CD4-positive, CD25-positive, alpha-beta regulatory T cell (primary cell): ENCODE data around the gene FOXC1. TPM values are rescaled to one million over a fixed set of nuclear protein-coding genes. Genes with fewer than 3 reads are reported as not detected.

Source experiments
- ATAC-seq, 2 donors: fragments of 150-1000 bp; cut with Tn5 transposase; one replicate each; pipeline ENCODE4 v1.10.0; 2021; ENCODE audit warnings: low read depth in 2 of 2, moderate number of reproducible peaks in 2 of 2, moderate library complexity in 1 of 2
- DNase-seq, 3 donors: peaks; one replicate each; pipeline versions ENCODE4 v3.0.0 to v3.0.0-alpha.2; 2012 to 2022; ENCODE audit warnings: mixed read lengths in 1 of 3
- H3K27ac ChIP-seq: one replicate; pipeline ENCODE4 v1.7.0; 2013; ENCODE audit warnings: mild to moderate bottlenecking, low read length; ENCODE audit not compliant: insufficient read depth, poor library complexity, severe bottlenecking
- H3K27me3 ChIP-seq: one replicate; pipeline ENCODE4 v1.7.0; 2013; ENCODE audit warnings: low read length; ENCODE audit not compliant: control insufficient read depth, insufficient read depth
- H3K36me3 ChIP-seq: one replicate; pipeline ENCODE4 v1.7.0; 2013; ENCODE audit warnings: mild to moderate bottlenecking, low read length, moderate library complexity; ENCODE audit not compliant: control insufficient read depth, insufficient read depth
- H3K4me1 ChIP-seq: 2 replicates; pipeline ENCODE4 v1.7.0; 2013; ENCODE audit warnings: mild to moderate bottlenecking, low read length; ENCODE audit not compliant: insufficient read depth, control insufficient read depth, poor library complexity, severe bottlenecking
- H3K4me3 ChIP-seq: one replicate; pipeline ENCODE4 v1.7.0; 2013; ENCODE audit warnings: low read depth, mild to moderate bottlenecking, low read length, moderate library complexity
- H3K9me3 ChIP-seq, 2 experiments: 1 replicate in 1 of 2; 2 replicates in 1 of 2; pipeline ENCODE4 v1.7.0; 2013; ENCODE audit warnings: low read length in 2 of 2, mild to moderate bottlenecking in 1 of 2, moderate library complexity in 1 of 2; ENCODE audit not compliant: control insufficient read depth in 2 of 2
- H3K27ac Mint-ChIP-seq, 3 donors: one replicate each; pipeline ENCODE4 v1.8.0; 2020 to 2022; ENCODE audit warnings: mild to moderate bottlenecking in 3 of 3, mixed read lengths in 3 of 3, moderate library complexity in 2 of 3
- H3K27me3 Mint-ChIP-seq: one replicate; pipeline ENCODE4 v1.8.0; 2022; ENCODE audit warnings: mild to moderate bottlenecking, mixed read lengths
- H3K36me3 Mint-ChIP-seq: one replicate; pipeline ENCODE4 v1.8.0; 2020; ENCODE audit warnings: mixed read lengths
- H3K4me1 Mint-ChIP-seq, 4 donors: one replicate each; pipeline ENCODE4 v1.8.0; 2020 to 2022; ENCODE audit warnings: mixed read lengths in 4 of 4, mild to moderate bottlenecking in 1 of 4
- H3K4me3 Mint-ChIP-seq, 4 donors: one replicate each; pipeline ENCODE4 v1.8.0; 2020 to 2022; ENCODE audit warnings: mild to moderate bottlenecking in 4 of 4, mixed read lengths in 4 of 4, moderate library complexity in 3 of 4
- H3K9me3 Mint-ChIP-seq, 7 donors: one replicate each; pipeline ENCODE4 v1.8.0; 2020 to 2022; ENCODE audit warnings: mixed read lengths in 7 of 7, mild to moderate bottlenecking in 3 of 7, moderate library complexity in 2 of 7
- polyA plus RNA-seq, 4 donors: library from polyadenylated mRNA; unstranded; fragments of 300-500 nt; fragmentation: Illumina TruSeq; gene quantifications; one replicate each; pipeline ENCODE4 v1.2.3, GENCODE V29; 2021
- total RNA-seq: library from RNA; stranded (reverse); gene quantifications from one replicate; pipeline ENCODE4 v1.2.3, GENCODE V29; 2022

Gene FOXC1
- total RNA-seq, result not detected
- not detected for polyA plus RNA-seq

DNA sequence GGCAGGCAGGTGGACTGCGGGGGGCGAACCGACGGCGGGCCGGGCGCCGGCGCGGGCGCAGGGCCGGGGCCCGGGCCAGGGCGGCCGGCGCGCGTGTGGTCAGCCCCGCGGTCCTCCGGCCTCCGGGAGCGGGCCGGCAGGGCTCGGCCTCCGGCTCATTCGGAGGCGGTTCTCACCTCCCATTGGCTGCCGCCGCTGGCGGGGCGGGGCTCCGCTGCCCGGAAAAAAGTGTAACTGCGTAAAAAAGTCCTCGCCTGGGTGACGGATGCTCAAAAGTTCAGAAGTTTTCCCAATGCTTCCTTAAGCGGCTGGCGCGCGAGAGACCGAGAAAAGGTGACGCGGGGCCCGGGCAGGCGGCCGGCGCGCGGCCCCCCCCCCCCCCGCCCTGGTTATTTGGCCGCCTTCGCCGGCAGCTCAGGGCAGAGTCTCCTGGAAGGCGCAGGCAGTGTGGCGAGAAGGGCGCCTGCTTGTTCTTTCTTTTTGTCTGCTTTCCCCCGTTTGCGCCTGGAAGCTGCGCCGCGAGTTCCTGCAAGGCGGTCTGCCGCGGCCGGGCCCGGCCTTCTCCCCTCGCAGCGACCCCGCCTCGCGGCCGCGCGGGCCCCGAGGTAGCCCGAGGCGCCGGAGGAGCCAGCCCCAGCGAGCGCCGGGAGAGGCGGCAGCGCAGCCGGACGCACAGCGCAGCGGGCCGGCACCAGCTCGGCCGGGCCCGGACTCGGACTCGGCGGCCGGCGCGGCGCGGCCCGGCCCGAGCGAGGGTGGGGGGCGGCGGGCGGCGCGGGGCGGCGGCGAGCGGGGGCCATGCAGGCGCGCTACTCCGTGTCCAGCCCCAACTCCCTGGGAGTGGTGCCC is at the start of gene FOXC1:
Gene FOXC1, plus strand, starts transcription at position 268 of the 849 bp plus-strand sequence. Its CDS starts 531 bp downstream, at position 799.
- Histone ChIP-seq H3K9me3 (no peaks in the 10 kb centered on the region), H3K4me3 (no peak within 1 kb of the TSS), H3K36me3 (no peaks in the 10 kb centered on the region), H3K27me3 (peaks cover 23% of the 10 kb centered on the region), H3K4me1 (peaks cover 71% of the 10 kb centered on the region), H3K27ac (no peak within 1 kb of the TSS)
- ATAC-seq, result no peak
- H3K27ac Mint-ChIP-seq, result no peak within 1 kb of the TSS
- H3K36me3 Mint-ChIP-seq, result no peaks in the 10 kb centered on the region
- DNase-seq, result no peak
- peaks cover 66% of the 10 kb centered on the region for H3K27me3 Mint-ChIP-seq
- H3K4me3 Mint-ChIP-seq, result peak within 1 kb of the TSS; percentile 83 to 96 (median 86)
- peaks cover 23 to 63% (median 46%) of the 10 kb centered on the region in 4 donors for H3K4me1 Mint-ChIP-seq
- peaks cover 0 to 9% (median 0%) of the 10 kb centered on the region in 7 donors for H3K9me3 Mint-ChIP-seq

DNA sequence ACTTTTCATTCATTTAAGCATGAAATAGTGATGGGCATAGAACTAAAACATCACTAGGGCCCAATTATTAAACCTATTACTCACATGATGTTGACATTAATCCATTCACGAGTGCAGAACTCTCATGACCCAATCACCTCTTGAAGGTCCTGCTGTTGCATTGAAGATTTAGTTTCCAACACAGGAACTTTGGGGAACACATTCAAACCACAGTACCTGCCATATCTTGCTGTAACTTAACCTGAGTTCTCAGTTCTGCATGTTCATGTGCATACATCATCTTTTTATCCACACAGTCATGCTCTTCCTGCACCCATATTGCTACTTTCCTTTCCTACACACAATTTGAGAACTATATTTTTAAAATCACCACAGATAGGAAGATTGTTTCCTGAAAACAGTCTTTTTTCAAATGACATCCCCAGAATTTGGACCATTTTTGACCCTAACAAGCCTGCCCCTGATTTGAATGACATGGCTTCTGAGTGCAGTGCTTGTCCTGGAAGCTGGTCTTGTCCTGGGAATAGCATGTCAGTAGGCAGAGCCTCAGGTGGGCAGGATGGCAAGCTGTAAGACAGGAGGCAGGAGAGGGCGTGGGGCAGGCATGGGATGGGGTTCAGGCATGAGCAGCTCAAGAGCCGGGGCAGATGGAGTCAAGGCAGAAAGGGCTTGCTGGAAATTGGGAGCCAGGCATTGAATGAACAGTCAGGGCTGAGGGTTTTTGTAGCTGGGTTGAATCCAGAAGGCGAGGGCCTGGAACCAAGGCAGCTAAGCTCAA is 49.2 kb upstream of the FOXC1 start:
- peaks cover 25% of the 10 kb centered on the region for H3K27me3 ChIP-seq
- H3K4me3 Mint-ChIP-seq, result no peak overlapping the region
- H3K4me1 Mint-ChIP-seq, result peaks cover 0 to under 1% (median 0%) of the 10 kb centered on the region in 4 donors
- ATAC-seq (no peak), DNase-seq (no peak)
- H3K9me3 ChIP-seq, result no peaks in the 10 kb centered on the region
- no peaks in the 10 kb centered on the region for H3K4me1 ChIP-seq
- H3K9me3 Mint-ChIP-seq, result peaks cover 0 to 7% (median 1%) of the 10 kb centered on the region in 7 donors
- H3K27me3 Mint-ChIP-seq, result peaks cover 19% of the 10 kb centered on the region
- H3K36me3 ChIP-seq, result no peaks in the 10 kb centered on the region
- no peak overlapping the region for H3K27ac ChIP-seq
- H3K4me3 ChIP-seq, result no peak overlapping the region
- no peak overlapping the region for H3K27ac Mint-ChIP-seq
- H3K36me3 Mint-ChIP-seq, result no peaks in the 10 kb centered on the region

DNA sequence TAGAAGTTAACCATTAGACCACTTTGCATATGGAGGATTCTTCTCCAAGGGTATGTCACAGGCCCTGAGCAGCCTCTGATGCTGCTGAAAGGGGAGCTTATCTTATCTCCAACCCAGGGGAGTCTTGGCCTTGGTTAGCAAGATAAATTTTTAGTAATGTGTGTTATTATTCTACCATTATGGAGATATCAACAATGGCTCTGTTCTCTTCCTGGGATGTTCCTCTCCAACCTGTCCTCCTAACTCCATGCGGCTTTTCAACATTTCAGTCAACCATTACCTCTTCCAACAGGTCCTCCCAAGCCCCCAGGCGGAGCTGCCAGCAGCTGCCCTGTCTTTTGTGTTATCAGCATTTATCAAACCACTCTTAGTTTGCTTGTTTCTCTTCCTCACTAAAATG is 48.4 kb upstream of the FOXC1 start:
- H3K27ac Mint-ChIP-seq, result no peak overlapping the region

DNA sequence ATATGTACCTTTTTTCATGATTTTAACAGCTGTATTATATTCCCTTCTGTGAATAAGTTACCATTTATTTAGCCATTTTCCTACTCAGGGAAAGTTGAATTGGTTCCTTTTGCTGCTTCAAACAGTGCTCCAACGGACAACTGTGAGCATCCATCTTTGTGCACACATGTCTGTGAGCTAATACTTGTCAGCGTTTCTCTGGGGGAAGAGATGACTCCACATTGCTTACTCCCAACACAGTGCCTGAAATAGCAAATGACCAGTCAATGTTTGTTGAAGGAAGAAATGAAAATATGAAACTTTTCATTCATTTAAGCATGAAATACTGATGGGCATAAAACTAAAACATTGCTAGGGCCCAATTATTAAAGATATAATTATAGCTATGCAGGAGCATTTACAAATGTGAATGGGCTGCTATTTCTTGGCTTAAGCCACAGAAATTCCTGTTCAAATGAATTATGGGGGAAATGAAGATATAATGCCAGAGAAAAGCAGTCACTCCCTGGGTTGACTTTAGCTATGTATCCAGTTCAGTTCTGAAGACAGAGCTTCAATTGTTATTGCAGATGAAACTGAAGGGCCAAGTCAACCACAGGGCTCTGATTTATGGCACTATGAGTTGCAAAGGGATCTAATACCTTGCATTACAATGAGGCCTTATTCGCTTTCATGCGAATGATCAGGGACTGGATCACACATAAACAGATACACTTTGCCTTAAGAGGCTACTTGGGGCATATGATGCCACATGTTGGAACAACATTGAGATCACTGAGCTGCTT is 47.4 kb upstream of the FOXC1 start:
- H3K4me3 ChIP-seq, result no peak overlapping the region
- H3K27ac Mint-ChIP-seq, result no peak overlapping the region

More for the DNA sequence above, 48.4 kb upstream of the FOXC1 start:
- DNase-seq, result no peak
- Histone ChIP-seq H3K4me3 (no peak overlapping the region), H3K27me3 (peaks cover 23% of the 10 kb centered on the region), H3K36me3 (no peaks in the 10 kb centered on the region), H3K27ac (no peak overlapping the region), H3K4me1 (no peaks in the 10 kb centered on the region), H3K9me3 (no peaks in the 10 kb centered on the region)
- ATAC-seq, result no peak
- Mint-ChIP-seq H3K4me1 (no peaks in the 10 kb centered on the region), H3K9me3 (peaks cover 0 to 7% (median 2%) of the 10 kb centered on the region in 7 donors), H3K4me3 (no peak overlapping the region), H3K27me3 (peaks cover 19% of the 10 kb centered on the region), H3K36me3 (no peaks in the 10 kb centered on the region)

DNA sequence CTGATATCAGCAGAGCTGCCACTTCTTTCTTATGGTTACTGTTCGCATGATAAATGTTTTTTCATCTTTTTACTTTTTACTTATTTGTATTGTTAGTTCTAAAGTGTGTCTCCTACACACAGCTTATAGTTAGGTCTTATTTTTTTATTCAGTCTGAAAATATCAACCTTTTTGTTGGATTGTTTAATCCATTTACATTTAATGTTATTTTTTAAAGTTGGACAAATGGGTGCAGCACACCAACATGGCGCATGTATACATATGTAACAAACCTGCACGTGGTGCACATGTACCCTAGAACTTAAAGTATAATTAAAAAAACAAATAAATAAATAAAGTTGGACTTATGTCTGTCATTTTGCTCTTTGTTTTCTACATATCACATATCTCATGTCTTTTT is 40.3 kb upstream of the FOXC1 start:
- H3K4me1 ChIP-seq, result no peaks in the 10 kb centered on the region
- H3K4me1 Mint-ChIP-seq, result no peaks in the 10 kb centered on the region
- no peak overlapping the region for H3K4me3 ChIP-seq
- H3K36me3 ChIP-seq, result no peaks in the 10 kb centered on the region
- DNase-seq (no peak), ATAC-seq (no peak)
- H3K27me3 ChIP-seq, result peaks cover 7% of the 10 kb centered on the region
- H3K27ac ChIP-seq, result no peak overlapping the region
- H3K27ac Mint-ChIP-seq, result no peak overlapping the region
- peaks cover 0 to 22% (median 10%) of the 10 kb centered on the region in 7 donors for H3K9me3 Mint-ChIP-seq
- H3K27me3 Mint-ChIP-seq, result peaks cover 24% of the 10 kb centered on the region
- H3K36me3 Mint-ChIP-seq, result no peaks in the 10 kb centered on the region
- no peak overlapping the region for H3K4me3 Mint-ChIP-seq
- peaks cover 20 to 21% of the 10 kb centered on the region in 2 experiments for H3K9me3 ChIP-seq

More for the DNA sequence above, 47.4 kb upstream of the FOXC1 start:
- Histone ChIP-seq H3K27me3 (peaks cover 19% of the 10 kb centered on the region), H3K4me1 (no peaks in the 10 kb centered on the region), H3K9me3 (no peaks in the 10 kb centered on the region), H3K27ac (no peak overlapping the region), H3K36me3 (no peaks in the 10 kb centered on the region)
- no peaks in the 10 kb centered on the region for H3K36me3 Mint-ChIP-seq
- H3K4me3 Mint-ChIP-seq, result no peak overlapping the region
- H3K27me3 Mint-ChIP-seq, result peaks cover 19% of the 10 kb centered on the region
- ATAC-seq (no peak), DNase-seq (no peak)
- H3K9me3 Mint-ChIP-seq, result peaks cover 0 to 7% (median 0%) of the 10 kb centered on the region in 7 donors
- no peaks in the 10 kb centered on the region for H3K4me1 Mint-ChIP-seq

DNA sequence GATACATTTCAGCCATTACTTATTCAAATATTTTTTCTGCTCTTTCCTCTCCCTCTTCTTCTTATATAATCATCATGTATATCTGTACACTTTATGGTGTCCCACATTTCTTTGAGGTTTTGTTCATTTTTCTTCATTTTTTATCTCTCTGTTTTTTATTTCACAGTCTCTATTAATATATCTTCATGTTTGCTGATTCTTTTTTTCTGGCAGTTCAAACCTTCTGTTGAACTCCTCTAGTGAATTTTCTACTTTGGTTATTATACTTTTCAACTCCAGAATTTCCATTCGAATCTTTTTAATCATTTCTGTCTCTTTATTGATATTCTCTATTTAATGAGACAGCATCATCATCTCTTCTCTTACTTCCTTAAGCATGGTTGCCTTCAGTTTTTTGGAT is 38.9 kb upstream of the FOXC1 start:
- peaks cover 16% of the 10 kb centered on the region for H3K27me3 Mint-ChIP-seq
- no peaks in the 10 kb centered on the region for H3K36me3 Mint-ChIP-seq
- Histone ChIP-seq H3K27ac (no peak overlapping the region), H3K4me1 (no peaks in the 10 kb centered on the region), H3K4me3 (no peak overlapping the region), H3K9me3 (peaks cover 20 to 21% of the 10 kb centered on the region in 2 experiments), H3K27me3 (peaks cover 5% of the 10 kb centered on the region), H3K36me3 (no peaks in the 10 kb centered on the region)
- ATAC-seq (no peak), DNase-seq (no peak)
- H3K4me3 Mint-ChIP-seq, result no peak overlapping the region
- peaks cover 4 to 18% (median 10%) of the 10 kb centered on the region in 7 donors for H3K9me3 Mint-ChIP-seq
- H3K4me1 Mint-ChIP-seq, result no peaks in the 10 kb centered on the region
- H3K27ac Mint-ChIP-seq, result no peak overlapping the region

DNA sequence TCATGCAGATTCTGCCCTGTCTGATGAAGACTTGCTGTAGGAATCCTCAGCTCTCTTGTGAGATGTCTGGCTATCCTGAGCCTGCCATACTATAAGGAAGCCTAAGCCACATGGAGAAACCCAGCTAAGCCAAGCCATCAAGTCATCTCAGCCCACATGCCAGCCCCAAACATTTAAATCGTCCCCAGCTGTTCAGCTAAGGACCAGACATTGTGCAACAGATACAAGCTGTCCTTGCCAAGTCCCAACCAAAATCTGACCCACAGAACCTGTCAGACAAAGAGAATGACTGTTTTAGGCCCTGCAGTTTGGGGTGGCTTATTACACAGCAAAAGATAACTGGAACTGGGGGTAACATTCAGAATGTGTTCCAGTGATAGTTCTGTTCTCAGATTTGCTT is 36.8 kb upstream of the FOXC1 start:
- no peaks in the 10 kb centered on the region for H3K4me1 ChIP-seq
- H3K27me3 Mint-ChIP-seq, result peaks cover 16% of the 10 kb centered on the region

More for the DNA sequence above, 36.8 kb upstream of the FOXC1 start:
- H3K27ac ChIP-seq, result no peak overlapping the region
- no peak overlapping the region for H3K4me3 Mint-ChIP-seq
- no peak overlapping the region for H3K4me3 ChIP-seq
- no peaks in the 10 kb centered on the region for H3K36me3 Mint-ChIP-seq
- H3K4me1 Mint-ChIP-seq, result no peaks in the 10 kb centered on the region
- DNase-seq (no peak), ATAC-seq (no peak)
- peaks cover 5% of the 10 kb centered on the region for H3K27me3 ChIP-seq
- H3K36me3 ChIP-seq, result no peaks in the 10 kb centered on the region
- peaks cover 4 to 18% (median 10%) of the 10 kb centered on the region in 7 donors for H3K9me3 Mint-ChIP-seq
- H3K9me3 ChIP-seq, result peaks cover 20 to 21% of the 10 kb centered on the region in 2 experiments
- no peak overlapping the region for H3K27ac Mint-ChIP-seq
